ENCODE measurements around the gene MPZL3.

Gene MPZL3

DNA sequence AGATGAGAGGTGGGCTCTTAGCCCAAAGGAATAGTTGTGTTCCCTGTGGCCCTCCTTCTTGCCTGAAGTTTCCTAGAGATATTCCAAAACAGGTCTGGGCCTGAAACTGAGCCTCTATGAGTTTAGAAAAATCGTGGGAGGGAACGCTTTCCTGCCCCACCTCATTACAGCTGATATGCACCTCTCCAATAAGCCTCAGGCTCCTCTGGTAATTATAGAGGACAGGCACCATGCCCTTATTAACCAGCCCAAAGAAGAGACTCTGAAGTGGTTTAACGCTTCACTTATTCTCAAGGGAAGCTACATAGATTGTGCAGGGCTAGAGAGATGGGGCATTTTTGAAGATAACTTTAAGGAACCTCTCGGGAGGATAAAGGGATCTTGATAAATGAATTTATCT lies 15.3 kb upstream of the MPZL3 start:
- DNase-seq (ENCODE audit: low read depth), result no peak
- TF ChIP-seq, protein P1, sequence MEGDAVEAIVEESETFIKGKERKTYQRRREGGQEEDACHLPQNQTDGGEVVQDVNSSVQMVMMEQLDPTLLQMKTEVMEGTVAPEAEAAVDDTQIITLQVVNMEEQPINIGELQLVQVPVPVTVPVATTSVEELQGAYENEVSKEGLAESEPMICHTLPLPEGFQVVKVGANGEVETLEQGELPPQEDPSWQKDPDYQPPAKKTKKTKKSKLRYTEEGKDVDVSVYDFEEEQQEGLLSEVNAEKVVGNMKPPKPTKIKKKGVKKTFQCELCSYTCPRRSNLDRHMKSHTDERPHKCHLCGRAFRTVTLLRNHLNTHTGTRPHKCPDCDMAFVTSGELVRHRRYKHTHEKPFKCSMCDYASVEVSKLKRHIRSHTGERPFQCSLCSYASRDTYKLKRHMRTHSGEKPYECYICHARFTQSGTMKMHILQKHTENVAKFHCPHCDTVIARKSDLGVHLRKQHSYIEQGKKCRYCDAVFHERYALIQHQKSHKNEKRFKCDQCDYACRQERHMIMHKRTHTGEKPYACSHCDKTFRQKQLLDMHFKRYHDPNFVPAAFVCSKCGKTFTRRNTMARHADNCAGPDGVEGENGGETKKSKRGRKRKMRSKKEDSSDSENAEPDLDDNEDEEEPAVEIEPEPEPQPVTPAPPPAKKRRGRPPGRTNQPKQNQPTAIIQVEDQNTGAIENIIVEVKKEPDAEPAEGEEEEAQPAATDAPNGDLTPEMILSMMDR (IDR thresholded peaks at IDR 0.05; ENCODE audit: insufficient read depth, low read depth, low read length, missing control alignments), result no peak
- no peak overlapping the region for H3K4me3 ChIP-seq (ENCODE audit: low read depth, low read length)

DNA sequence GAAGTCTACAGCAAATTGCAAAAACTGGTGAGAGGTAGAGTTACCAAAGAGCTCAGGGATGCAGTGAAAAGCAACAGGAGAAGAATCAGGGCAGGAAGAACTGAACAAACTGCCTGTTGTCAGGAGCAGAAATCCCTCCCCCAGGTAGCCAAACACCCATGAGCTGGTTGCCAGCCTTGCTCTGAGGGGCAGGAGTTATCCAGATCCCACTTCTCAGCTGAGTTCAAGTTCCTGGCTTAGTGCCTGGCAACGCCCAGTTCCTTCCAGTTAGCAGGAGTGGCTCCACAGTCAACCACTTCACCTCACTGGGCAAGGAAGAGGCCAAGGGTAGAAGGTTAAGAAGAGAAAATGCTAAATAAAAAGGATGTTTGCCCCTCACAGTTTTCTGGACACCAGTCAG lies 13.8 kb upstream of the MPZL3 start:
- DNase-seq (ENCODE audit: low read depth), result no peak
- TF ChIP-seq, protein P1 (IDR thresholded peaks at IDR 0.05; ENCODE audit: insufficient read depth, low read depth, low read length, missing control alignments), result no peak

DNA sequence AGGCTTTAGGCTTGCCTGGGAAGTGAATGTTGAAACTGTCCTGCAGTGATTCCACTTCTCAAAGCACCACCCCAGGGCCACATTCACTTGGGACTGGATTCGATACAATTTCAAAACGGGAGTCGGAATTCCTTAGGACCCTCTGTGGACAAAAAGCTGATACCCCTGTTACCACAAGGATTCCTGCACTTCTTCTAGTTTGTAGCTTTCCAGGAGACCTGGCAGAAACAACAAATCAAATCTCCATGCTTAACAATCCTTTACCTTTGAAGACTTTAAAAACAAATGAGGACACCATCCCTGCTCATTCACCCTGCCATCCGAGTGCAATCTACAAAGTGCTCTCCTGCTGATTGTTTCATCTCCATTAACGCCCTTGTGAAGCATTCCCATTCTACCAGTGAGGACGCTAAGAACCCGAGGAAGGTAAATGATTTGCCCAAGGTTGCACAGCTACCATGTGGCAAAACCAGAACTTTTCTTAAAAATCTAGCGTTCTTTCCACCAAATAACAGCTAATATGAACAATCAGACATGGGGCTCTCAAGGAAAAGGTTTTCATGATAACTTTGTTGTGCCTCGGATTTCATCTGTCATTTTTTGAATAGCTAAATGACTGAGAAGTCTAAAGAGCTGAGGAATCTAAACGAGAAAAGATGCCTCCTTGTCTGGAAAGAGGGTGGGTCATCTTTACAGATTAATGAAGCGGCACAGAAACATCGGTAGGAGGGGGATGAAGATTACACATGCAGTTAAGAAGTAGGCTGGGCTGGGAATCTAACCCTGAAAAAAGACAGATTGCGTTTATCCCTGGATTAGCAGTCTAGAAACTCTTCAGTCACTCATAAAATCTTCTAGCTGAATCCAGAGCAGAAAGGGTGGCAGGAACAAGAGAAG lies 12.7 kb upstream of the MPZL3 start:
- H3K4me3 ChIP-seq (ENCODE audit: low read depth, low read length), result no peak overlapping the region
- TF ChIP-seq, protein P1 (IDR thresholded peaks at IDR 0.05; ENCODE audit: insufficient read depth, low read depth, low read length, missing control alignments), result no peak
- DNase-seq (ENCODE audit: low read depth), result no peak

More for the DNA sequence above, 13.8 kb upstream of the MPZL3 start:
- H3K4me3 ChIP-seq (ENCODE audit: low read depth, low read length), result no peak overlapping the region

DNA sequence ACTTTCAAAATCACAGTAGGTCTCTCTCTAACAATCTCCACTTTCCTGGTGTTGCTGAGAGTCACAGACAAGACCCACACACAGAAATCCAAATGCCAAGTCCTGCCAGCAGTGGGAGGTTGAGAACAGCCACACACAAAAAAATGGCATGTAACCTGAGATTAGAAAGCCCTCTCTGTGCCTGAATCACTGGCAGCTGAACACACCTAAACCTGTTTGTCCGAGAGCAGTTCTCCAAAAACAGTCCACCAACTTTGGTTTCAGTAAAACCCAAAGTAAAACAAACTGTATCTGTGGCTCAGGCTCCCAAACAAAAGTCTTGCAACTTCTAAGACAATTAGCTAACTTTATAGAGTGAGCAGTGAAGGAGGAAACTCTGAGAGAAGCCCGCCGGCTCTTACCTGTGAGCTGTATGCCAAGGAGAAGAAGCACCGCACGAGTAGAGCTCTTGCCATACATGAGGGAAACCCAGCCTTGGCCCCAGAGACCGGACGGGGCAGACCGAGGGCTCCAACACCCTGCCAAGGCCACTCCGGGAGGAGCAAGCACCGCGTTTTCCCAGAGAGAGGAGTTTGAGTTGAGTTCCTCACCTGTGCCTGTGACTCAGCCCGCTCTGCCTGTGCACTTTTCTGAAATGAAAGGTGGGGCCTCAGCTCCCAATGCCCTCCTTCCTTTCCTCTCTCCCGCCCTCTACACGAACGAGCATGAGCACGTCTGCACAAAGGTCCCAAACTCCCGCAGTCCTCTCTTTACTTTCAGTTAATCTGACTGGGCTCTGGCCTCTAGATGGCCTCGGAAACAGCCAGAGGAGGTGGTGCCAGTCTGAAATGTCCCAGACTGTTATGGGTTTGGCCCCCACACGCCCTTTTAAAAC lies 11.8 kb upstream of the MPZL3 start, which contains the start of gene MPZL2:
Gene MPZL2, minus strand, starts transcription at position 603 of the 874 bp plus-strand sequence. Its CDS starts 144 bp downstream, at position 459.
- DNase-seq (ENCODE audit: low read depth), result no peak
- H3K4me3 ChIP-seq (ENCODE audit: low read depth, low read length), result peak within 1 kb of the TSS; percentile 1; the same call in 1 of the 2 replicates
- TF ChIP-seq, protein P1 (IDR thresholded peaks at IDR 0.05; ENCODE audit: insufficient read depth, low read depth, low read length, missing control alignments), result no peak

DNA sequence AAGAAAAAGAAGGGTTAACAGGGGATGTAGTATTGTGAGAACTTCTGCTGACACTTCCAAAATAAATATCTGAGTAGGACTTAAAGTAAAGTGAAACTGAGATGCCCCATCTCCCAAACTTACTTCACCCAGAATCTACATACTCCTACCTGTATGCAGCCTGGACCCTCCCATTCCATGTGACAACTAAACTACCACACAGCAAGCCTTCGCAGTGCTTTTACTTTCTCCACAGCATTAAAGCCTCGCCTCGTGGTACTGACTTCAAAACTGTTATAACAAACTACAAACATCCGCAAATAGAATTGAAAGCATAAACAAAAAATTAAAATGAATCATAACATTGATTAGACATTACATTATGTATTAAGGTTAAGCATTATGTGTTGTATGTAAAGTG lies 10.9 kb upstream of the MPZL3 start:
- H3K4me3 ChIP-seq (ENCODE audit: low read depth, low read length), result no peak overlapping the region
- DNase-seq (ENCODE audit: low read depth), result no peak
- TF ChIP-seq, protein P1 (IDR thresholded peaks at IDR 0.05; ENCODE audit: insufficient read depth, low read depth, low read length, missing control alignments), result no peak

DNA sequence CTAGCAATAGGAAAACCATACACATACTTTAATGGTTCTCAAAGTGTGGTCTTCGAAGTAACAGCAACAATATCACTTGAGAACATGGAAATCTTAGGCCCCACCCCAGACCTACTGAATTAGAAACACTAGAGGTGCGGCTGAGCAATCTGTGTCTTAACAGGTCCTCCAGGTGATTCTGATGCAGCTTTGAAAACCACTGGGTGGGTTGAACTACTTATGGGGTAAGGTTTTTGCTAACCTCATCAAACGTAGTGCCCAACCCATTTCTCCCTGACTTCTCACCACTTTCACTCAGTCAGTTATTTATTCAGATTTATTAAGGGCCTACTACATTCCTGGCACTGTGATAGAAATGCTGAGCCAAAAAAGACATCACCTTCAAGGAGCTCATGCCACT lies 8.2 kb upstream of the MPZL3 start:
- no peak for DNase-seq (ENCODE audit: low read depth)
- TF ChIP-seq, protein P1 (IDR thresholded peaks at IDR 0.05; ENCODE audit: insufficient read depth, low read depth, low read length, missing control alignments), result no peak
- H3K4me3 ChIP-seq (ENCODE audit: low read depth, low read length), result no peak overlapping the region
